Peyer's patch (tissue), 4 donors: ENCODE data around the gene TTC28. TPM values are rescaled to one million over a fixed set of nuclear protein-coding genes. Genes with fewer than 3 reads are reported as not detected.

Experiments
- DNase-seq, 3 donors: peaks; one replicate each; pipeline ENCODE4 v3.0.0-alpha.2; 2017 to 2019
- H3K27ac ChIP-seq, 4 donors: fragments of 200-600 bp; sonication (generic); one replicate each; pipeline ENCODE4 v1.5.1; 2016 to 2019
- H3K27me3 ChIP-seq, 2 donors: fragments of 200-600 bp; sonication (generic); one replicate each; pipeline ENCODE4 v1.5.1; 2019
- H3K36me3 ChIP-seq, 3 donors: fragments of 200-600 bp; sonication (generic); one replicate each; pipeline ENCODE4 v1.5.1; 2016 to 2019
- H3K4me1 ChIP-seq, 4 donors: fragments of 200-600 bp; sonication (generic); one replicate each; pipeline ENCODE4 v1.5.1; 2016 to 2019
- H3K4me3 ChIP-seq, 4 donors: fragments of 200-600 bp; sonication (generic); 1 replicate in 3 of 4; 2 replicates in 1 of 4; pipeline ENCODE4 v1.5.1; 2016 to 2019; ENCODE audit warnings: mild to moderate bottlenecking in 1 of 4
- H3K9me3 ChIP-seq, 4 donors: fragments of 200-600 bp; sonication (generic); one replicate each; pipeline ENCODE4 v1.5.1; 2016 to 2019; ENCODE audit warnings: mild to moderate bottlenecking in 1 of 4
- POLR2A ChIP-seq, 2 donors: fragments of 450-650 bp; IDR thresholded peaks; one replicate each; pipeline ENCODE4 v1.5.1; 2017; ENCODE audit warnings: antibody characterized with exemption in 2 of 2, mild to moderate bottlenecking in 2 of 2, moderate library complexity in 2 of 2
- total RNA-seq, 4 donors: library from RNA; depleted of rRNA; stranded (reverse); fragments of >200 nt; gene quantifications; one replicate each; pipeline ENCODE4 v1.1.0, GENCODE V29; 2016
- TF ChIP-seq, protein P1 (sequence below), 6 experiments: fragments of 450-650 bp in 4 of 6; fragments of 200-600 bp in 2 of 6; sonication (generic) in 1 of 6; IDR thresholded peaks; one replicate each; pipeline ENCODE4 v1.5.1; 2017 to 2019; ENCODE audit warnings: antibody characterized with exemption in 6 of 6, mild to moderate bottlenecking in 3 of 6, moderate library complexity in 1 of 6

The TTC28 gene
- total RNA-seq, 4 donors from 2014 or later: 9.1 to 46.4 (median 35.2) TPM

DNA sequence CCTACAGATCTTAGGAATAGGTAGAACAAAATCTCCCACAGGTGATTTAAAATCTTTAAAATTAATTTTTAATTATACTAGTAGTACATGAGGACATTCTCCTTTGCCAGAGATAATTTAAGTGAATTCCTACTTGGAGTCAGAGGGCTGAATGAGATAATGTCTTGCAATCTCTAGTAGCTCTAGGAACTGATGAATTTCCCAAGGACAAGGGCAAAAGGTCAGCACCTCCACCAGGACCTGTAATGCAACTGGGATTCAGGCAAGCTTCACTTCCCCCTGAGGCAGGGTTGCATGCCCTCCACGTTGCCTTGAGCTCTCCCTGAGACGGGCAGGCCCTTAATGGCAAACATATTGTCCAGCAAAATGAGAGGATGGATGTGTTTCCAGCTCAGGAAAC lies 430.2 kb downstream of the TTC28 start:
- Histone ChIP-seq H3K36me3 (no peaks in the 10 kb centered on the region), H3K27ac (no peak overlapping the region), H3K4me1 (no peaks in the 10 kb centered on the region), H3K4me3 (no peak overlapping the region), H3K27me3 (no peaks in the 10 kb centered on the region), H3K9me3 (no peaks in the 10 kb centered on the region)
- TF ChIP-seq, protein P1, sequence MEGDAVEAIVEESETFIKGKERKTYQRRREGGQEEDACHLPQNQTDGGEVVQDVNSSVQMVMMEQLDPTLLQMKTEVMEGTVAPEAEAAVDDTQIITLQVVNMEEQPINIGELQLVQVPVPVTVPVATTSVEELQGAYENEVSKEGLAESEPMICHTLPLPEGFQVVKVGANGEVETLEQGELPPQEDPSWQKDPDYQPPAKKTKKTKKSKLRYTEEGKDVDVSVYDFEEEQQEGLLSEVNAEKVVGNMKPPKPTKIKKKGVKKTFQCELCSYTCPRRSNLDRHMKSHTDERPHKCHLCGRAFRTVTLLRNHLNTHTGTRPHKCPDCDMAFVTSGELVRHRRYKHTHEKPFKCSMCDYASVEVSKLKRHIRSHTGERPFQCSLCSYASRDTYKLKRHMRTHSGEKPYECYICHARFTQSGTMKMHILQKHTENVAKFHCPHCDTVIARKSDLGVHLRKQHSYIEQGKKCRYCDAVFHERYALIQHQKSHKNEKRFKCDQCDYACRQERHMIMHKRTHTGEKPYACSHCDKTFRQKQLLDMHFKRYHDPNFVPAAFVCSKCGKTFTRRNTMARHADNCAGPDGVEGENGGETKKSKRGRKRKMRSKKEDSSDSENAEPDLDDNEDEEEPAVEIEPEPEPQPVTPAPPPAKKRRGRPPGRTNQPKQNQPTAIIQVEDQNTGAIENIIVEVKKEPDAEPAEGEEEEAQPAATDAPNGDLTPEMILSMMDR (IDR thresholded peaks at IDR 0.05): no peak
- TF ChIP-seq POLR2A (IDR thresholded peaks at IDR 0.05): no peak
- no peak for DNase-seq

DNA sequence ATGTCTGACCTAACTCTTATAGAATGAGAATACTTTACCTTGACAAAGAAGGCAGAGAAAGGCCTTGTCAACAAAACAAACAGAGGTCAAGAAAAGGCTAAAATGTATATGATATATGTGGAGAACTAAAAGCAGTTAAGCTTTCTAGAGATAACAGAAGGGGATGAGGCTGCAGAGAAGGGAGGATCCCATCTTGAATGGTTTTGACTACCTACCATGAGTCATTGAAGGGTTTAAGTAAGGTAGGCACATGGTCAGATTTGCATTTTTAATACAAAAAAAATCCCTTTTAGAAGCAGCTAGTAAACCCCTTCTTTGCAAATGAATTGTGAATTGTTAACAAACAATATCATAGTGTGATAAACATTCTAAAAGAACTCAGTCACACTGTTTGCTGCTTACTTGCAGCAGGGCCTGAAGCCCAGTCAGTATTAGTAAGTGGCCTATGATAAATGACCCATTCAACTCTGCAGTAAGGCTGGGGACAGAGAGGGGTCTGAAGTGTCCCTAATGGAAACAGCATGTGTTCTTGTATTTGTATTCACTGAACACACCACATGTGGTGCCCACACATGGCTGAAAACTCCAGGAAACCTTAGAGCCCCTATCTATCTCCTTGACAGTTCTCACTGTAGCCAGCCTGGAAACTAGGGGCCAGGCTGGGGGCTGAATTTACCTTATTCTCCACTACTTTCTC lies 431.8 kb downstream of the TTC28 start:
- Histone ChIP-seq H3K4me1 (no peaks in the 10 kb centered on the region), H3K27ac (no peak overlapping the region), H3K9me3 (no peaks in the 10 kb centered on the region), H3K36me3 (no peaks in the 10 kb centered on the region), H3K4me3 (no peak overlapping the region), H3K27me3 (no peaks in the 10 kb centered on the region)
- no peak for DNase-seq
- TF ChIP-seq, protein P1 (IDR thresholded peaks at IDR 0.05): no peak
- TF ChIP-seq POLR2A (IDR thresholded peaks at IDR 0.05): no peak

DNA sequence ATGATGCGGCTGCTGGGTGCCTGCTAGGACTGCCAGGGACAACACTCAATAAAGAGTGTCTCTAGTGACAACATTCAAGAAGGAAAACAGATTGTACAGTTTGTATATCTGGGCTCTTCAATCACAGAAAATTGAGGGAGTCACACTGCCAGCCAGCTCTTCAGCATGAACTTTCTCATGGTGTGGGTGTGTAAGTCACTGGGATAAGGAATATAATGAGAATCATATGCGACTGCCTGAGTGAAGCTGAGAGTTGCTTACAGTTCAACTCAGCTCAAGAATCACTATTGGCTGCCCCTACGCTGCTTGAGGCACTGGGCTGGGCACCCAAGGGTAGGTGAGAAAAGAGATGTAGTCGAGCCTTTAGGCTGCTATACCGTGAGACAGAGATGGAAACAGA lies 432.5 kb downstream of the TTC28 start:
- Histone ChIP-seq H3K9me3 (no peaks in the 10 kb centered on the region), H3K36me3 (no peaks in the 10 kb centered on the region), H3K4me3 (no peak overlapping the region), H3K27me3 (no peaks in the 10 kb centered on the region), H3K27ac (no peak overlapping the region), H3K4me1 (no peaks in the 10 kb centered on the region)
- DNase-seq: no peak
- no peak for TF ChIP-seq POLR2A (IDR thresholded peaks at IDR 0.05)
- TF ChIP-seq, protein P1 (IDR thresholded peaks at IDR 0.05): no peak

DNA sequence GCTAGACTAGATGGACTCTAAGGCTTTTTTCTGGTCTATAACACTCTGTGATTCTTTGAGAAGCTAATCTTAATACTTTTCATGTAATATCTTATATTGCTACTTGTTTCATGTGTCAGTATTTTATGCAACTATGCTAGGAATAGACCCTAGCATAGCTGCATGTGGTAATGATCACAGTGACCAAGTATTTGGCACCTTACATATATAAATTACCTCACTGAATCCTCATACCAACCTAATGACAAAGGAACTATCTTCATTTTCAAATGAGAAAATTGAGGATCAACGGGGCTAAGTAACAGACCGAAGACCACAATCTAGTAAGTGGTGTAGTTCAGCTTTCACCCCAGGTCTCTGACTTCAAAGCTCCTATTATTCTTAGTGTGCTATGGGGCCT lies 433.2 kb downstream of the TTC28 start:
- no peak for DNase-seq
- H3K9me3 ChIP-seq: no peaks in the 10 kb centered on the region
- H3K27ac ChIP-seq: no peak overlapping the region
- no peaks in the 10 kb centered on the region for H3K27me3 ChIP-seq
- TF ChIP-seq, protein P1 (IDR thresholded peaks at IDR 0.05): no peak
- no peak for TF ChIP-seq POLR2A (IDR thresholded peaks at IDR 0.05)
- no peak overlapping the region for H3K4me3 ChIP-seq
- no peaks in the 10 kb centered on the region for H3K36me3 ChIP-seq
- no peaks in the 10 kb centered on the region for H3K4me1 ChIP-seq

DNA sequence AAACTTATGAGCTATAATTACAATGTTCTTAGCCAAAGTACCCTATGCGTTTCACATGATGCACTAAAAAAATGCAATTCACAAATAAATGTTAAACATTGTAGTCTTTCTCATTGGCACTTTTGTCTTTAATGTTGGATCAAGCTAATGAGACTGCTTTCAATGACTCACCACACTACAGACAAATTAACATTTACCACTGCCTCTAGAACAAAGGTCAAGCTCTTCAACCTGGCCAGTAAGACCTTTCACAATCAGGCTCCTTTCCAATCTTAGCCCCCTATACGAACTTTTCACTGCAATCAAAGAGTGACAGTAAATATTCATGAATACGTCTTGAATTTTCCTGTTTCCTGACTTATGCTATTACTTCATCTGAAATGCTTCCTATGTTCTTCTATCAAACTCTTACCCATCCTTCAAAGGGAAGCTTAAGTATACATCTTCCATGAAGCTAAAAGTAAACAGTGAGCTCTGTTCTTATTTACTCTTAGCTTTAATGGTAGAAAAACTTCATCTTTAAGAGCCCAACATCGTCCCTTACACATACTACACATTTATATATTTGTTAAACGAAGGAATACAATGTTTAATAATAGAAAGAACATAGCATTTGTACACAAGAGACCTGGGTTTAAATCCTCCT lies 433.9 kb downstream of the TTC28 start:
- H3K27me3 ChIP-seq: no peaks in the 10 kb centered on the region
- peak in 1 of 3 donors; percentile 57 for DNase-seq
- no peaks in the 10 kb centered on the region for H3K9me3 ChIP-seq
- H3K36me3 ChIP-seq: no peaks in the 10 kb centered on the region
- H3K4me3 ChIP-seq: no peak overlapping the region
- H3K4me1 ChIP-seq: no peaks in the 10 kb centered on the region
- no peak overlapping the region for H3K27ac ChIP-seq
- TF ChIP-seq POLR2A (IDR thresholded peaks at IDR 0.05): no peak
- TF ChIP-seq, protein P1 (IDR thresholded peaks at IDR 0.05): no peak
